Thyroid gland (tissue), 4 donors: ENCODE results near the gene LCP1.

Source experiments
- CTCF ChIP-seq, 6 experiments: fragments of 200-600 bp in 3 of 6; fragments of 450-650 bp in 3 of 6; sonication (generic) in 3 of 6; IDR thresholded peaks; one replicate each; pipeline ENCODE4 v1.5.1; 2016 to 2019; ENCODE audit warnings: antibody characterized with exemption in 6 of 6, mild to moderate bottlenecking in 2 of 6, inconsistent platforms in 1 of 6, moderate library complexity in 1 of 6
- POLR2A ChIP-seq, 2 donors: fragments of 450-650 bp; IDR thresholded peaks; one replicate each; pipeline ENCODE4 v1.6.1; 2017; ENCODE audit warnings: antibody characterized with exemption in 2 of 2, mild to moderate bottlenecking in 2 of 2, moderate library complexity in 1 of 2

- TF ChIP-seq CTCF (IDR thresholded peaks at IDR 0.05) = no peak
- TF ChIP-seq POLR2A (IDR thresholded peaks at IDR 0.05) = no peak
Measured at GRCh38 chr13:46181840-46182490, at the start of gene LCP1.
